ENCODE data around the gene AVL9. TPM values are rescaled to one million over a fixed set of nuclear protein-coding genes. Genes with fewer than 3 reads are reported as not detected.

Gene AVL9
- total and polyA plus RNA-seq, 2 experiments from 2014 or later = 13.1 to 33.8 TPM

DNA sequence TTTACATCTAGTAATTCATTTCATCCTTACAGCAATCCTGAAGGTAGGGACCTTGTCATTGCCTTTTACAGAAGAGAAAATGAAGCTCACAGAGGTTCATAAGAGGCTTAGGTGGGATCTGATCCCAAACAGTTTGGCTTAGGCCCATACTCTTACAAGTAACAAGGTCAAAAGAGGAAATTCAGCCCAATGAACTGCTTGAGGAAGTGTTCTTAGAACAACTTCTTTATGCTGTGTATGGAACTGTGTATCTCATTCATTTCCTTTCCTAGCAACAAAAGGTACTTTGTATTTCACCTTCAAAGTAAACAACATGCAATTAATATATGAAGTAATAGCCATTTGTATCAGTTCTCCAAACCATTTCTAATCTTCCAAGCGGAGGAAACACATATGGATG lies 79.3 kb downstream of the AVL9 start:
- Mint-ChIP-seq H3K27me3 (ENCODE audit: insufficient read depth, low read depth, poor library complexity) (peaks cover 5% of the 10 kb centered on the region), H3K36me3 (ENCODE audit: low read depth) (peaks cover 58% of the 10 kb centered on the region), H3K9me3 (no peaks in the 10 kb centered on the region), H3K27ac (no peak overlapping the region), H3K4me1 (no peaks in the 10 kb centered on the region), H3K4me3 (no peak overlapping the region)
- Histone ChIP-seq H3K79me2 (replicated peaks; ENCODE audit: insufficient read depth) (no peaks in the 10 kb centered on the region; the same call in 1 of the 2 replicates), H3K36me3 (ENCODE audit: insufficient read depth) (peaks cover 25% of the 10 kb centered on the region), H3F3A (replicated peaks; ENCODE audit: low read depth) (no peaks in the 10 kb centered on the region), H3K4me3 (no peak overlapping the region), H3K4me2 (no peak overlapping the region), H3K4me1 (ENCODE audit: insufficient read depth) (no peaks in the 10 kb centered on the region), H3K27me3 (ENCODE audit: insufficient read depth) (no peaks in the 10 kb centered on the region), H4K20me1 (replicated peaks; ENCODE audit: insufficient read depth) (0 out of 2 replicates have a peak, but pooled peaks cover 2% of the 10 kb centered on the region), H3K9me2 (ENCODE audit: insufficient read depth) (no peaks in the 10 kb centered on the region), H2AFZ (no peak overlapping the region), H3K27ac (ENCODE audit: low read depth) (no peak overlapping the region)
- TF ChIP-seq NANOG (IDR thresholded peaks at IDR 0.05; ENCODE audit: borderline replicate concordance) (no peak), ETS1 (IDR thresholded peaks at IDR 0.05) (no peak), CREB1 (CRISPR knock-in tag; IDR thresholded peaks at IDR 0.05; ENCODE audit: low read depth) (no peak), STAT1 (IDR thresholded peaks at IDR 0.05; ENCODE audit: unreplicated experiment) (no peak), EZH2 (IDR thresholded peaks at IDR 0.05; ENCODE audit: low read depth, unreplicated experiment) (no peak), POLR2AphosphoS5 (IDR thresholded peaks at IDR 0.05; ENCODE audit: low read depth) (no peak), ZNF114 (CRISPR knock-in tag; IDR thresholded peaks at IDR 0.05) (no peak)
- DNase-seq (ENCODE audit: low spot score) (no peak), ATAC-seq (no peak)

- Histone ChIP-seq H3K79me2 (replicated peaks; ENCODE audit: insufficient read depth) (no peaks in the 10 kb centered on the region), H3K4me2 (no peak overlapping the region), H2AFZ (no peak overlapping the region), H3K36me3 (ENCODE audit: insufficient read depth) (peaks cover 49% of the 10 kb centered on the region), H3K4me1 (ENCODE audit: insufficient read depth) (no peaks in the 10 kb centered on the region), H3K9me2 (ENCODE audit: insufficient read depth) (no peaks in the 10 kb centered on the region), H3F3A (replicated peaks; ENCODE audit: low read depth) (no peaks in the 10 kb centered on the region), H3K4me3 (no peak overlapping the region), H3K27me3 (ENCODE audit: insufficient read depth) (no peaks in the 10 kb centered on the region), H4K20me1 (replicated peaks; ENCODE audit: insufficient read depth) (peaks cover 2% of the 10 kb centered on the region; the same call in 1 of the 2 replicates), H3K27ac (ENCODE audit: low read depth) (no peak overlapping the region)
- Mint-ChIP-seq H3K36me3 (ENCODE audit: low read depth) (peaks cover 71% of the 10 kb centered on the region), H3K4me1 (no peaks in the 10 kb centered on the region), H3K27ac (no peak overlapping the region), H3K9me3 (no peaks in the 10 kb centered on the region), H3K4me3 (no peak overlapping the region), H3K27me3 (ENCODE audit: insufficient read depth, low read depth, poor library complexity) (peaks cover 5% of the 10 kb centered on the region)
- DNase-seq (ENCODE audit: low spot score) = no peak
- ATAC-seq = no peak
- TF ChIP-seq EZH2 (IDR thresholded peaks at IDR 0.05; ENCODE audit: low read depth, unreplicated experiment) (no peak), ZNF114 (CRISPR knock-in tag; IDR thresholded peaks at IDR 0.05) (no peak), ETS1 (IDR thresholded peaks at IDR 0.05) (no peak), ZNF331 (CRISPR knock-in tag; IDR thresholded peaks at IDR 0.05; ENCODE audit: low read depth) (no peak), NANOG (IDR thresholded peaks at IDR 0.05; ENCODE audit: borderline replicate concordance) (no peak)
- TF ChIP-seq, protein P1, sequence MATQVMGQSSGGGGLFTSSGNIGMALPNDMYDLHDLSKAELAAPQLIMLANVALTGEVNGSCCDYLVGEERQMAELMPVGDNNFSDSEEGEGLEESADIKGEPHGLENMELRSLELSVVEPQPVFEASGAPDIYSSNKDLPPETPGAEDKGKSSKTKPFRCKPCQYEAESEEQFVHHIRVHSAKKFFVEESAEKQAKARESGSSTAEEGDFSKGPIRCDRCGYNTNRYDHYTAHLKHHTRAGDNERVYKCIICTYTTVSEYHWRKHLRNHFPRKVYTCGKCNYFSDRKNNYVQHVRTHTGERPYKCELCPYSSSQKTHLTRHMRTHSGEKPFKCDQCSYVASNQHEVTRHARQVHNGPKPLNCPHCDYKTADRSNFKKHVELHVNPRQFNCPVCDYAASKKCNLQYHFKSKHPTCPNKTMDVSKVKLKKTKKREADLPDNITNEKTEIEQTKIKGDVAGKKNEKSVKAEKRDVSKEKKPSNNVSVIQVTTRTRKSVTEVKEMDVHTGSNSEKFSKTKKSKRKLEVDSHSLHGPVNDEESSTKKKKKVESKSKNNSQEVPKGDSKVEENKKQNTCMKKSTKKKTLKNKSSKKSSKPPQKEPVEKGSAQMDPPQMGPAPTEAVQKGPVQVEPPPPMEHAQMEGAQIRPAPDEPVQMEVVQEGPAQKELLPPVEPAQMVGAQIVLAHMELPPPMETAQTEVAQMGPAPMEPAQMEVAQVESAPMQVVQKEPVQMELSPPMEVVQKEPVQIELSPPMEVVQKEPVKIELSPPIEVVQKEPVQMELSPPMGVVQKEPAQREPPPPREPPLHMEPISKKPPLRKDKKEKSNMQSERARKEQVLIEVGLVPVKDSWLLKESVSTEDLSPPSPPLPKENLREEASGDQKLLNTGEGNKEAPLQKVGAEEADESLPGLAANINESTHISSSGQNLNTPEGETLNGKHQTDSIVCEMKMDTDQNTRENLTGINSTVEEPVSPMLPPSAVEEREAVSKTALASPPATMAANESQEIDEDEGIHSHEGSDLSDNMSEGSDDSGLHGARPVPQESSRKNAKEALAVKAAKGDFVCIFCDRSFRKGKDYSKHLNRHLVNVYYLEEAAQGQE (IDR thresholded peaks at IDR 0.05; ENCODE audit: unreplicated experiment) = no peak
- TF ChIP-seq, protein P2, sequence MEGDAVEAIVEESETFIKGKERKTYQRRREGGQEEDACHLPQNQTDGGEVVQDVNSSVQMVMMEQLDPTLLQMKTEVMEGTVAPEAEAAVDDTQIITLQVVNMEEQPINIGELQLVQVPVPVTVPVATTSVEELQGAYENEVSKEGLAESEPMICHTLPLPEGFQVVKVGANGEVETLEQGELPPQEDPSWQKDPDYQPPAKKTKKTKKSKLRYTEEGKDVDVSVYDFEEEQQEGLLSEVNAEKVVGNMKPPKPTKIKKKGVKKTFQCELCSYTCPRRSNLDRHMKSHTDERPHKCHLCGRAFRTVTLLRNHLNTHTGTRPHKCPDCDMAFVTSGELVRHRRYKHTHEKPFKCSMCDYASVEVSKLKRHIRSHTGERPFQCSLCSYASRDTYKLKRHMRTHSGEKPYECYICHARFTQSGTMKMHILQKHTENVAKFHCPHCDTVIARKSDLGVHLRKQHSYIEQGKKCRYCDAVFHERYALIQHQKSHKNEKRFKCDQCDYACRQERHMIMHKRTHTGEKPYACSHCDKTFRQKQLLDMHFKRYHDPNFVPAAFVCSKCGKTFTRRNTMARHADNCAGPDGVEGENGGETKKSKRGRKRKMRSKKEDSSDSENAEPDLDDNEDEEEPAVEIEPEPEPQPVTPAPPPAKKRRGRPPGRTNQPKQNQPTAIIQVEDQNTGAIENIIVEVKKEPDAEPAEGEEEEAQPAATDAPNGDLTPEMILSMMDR (conservative IDR thresholded peaks at IDR 0.05; ENCODE audit: low read depth in 2 of 2) = no peak
These were observed 82.1 kb downstream of the AVL9 start for GRCh38 chr7:32577421-32577820.
